ENCODE data around the gene ASPSCR1.

DNA sequence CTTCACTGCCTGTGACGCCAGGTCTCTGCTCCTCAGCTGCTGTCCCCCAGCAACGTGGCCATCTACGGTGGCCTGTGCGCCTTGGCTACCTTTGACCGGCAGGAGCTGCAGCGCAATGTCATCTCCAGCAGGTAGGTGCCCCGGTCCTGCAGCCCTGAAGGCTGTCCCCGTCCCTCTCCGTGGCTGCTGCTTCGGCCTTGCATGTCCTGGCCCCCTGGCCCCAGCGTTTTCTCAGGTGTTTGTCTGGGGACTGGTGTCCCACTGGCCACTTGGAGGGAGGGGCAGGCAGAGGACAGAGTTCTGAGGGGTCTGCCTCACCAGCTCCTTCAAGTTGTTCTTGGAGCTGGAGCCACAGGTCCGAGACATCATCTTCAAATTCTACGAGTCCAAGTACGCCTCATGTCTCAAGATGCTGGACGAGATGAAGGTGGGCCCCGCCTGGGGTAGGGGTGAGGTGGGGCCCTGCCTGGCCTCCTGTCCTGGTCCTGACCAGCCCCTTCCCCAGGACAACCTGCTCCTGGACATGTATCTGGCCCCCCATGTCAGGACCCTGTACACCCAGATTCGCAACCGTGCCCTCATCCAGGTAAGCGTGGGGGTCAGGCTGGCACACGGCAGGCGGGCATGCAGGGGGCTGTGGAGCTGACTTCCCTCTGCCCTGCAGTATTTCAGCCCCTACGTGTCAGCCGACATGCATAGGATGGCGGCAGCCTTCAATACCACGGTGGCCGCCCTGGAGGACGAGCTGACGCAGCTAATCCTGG is 78.7 kb downstream of the ASPSCR1 start:
- TF ChIP-seq ELF4 (CRISPR knock-in tag; IDR thresholded peaks at IDR 0.05; ENCODE audit: low read depth) (no peak), GABPB1 (CRISPR knock-in tag; IDR thresholded peaks at IDR 0.05) (no peak), NFE2L1 (CRISPR knock-in tag; IDR thresholded peaks at IDR 0.05) (no peak)
- TF ChIP-seq, protein P1, sequence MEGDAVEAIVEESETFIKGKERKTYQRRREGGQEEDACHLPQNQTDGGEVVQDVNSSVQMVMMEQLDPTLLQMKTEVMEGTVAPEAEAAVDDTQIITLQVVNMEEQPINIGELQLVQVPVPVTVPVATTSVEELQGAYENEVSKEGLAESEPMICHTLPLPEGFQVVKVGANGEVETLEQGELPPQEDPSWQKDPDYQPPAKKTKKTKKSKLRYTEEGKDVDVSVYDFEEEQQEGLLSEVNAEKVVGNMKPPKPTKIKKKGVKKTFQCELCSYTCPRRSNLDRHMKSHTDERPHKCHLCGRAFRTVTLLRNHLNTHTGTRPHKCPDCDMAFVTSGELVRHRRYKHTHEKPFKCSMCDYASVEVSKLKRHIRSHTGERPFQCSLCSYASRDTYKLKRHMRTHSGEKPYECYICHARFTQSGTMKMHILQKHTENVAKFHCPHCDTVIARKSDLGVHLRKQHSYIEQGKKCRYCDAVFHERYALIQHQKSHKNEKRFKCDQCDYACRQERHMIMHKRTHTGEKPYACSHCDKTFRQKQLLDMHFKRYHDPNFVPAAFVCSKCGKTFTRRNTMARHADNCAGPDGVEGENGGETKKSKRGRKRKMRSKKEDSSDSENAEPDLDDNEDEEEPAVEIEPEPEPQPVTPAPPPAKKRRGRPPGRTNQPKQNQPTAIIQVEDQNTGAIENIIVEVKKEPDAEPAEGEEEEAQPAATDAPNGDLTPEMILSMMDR (IDR thresholded peaks at IDR 0.05), result no peak
- TF ChIP-seq, protein P2, sequence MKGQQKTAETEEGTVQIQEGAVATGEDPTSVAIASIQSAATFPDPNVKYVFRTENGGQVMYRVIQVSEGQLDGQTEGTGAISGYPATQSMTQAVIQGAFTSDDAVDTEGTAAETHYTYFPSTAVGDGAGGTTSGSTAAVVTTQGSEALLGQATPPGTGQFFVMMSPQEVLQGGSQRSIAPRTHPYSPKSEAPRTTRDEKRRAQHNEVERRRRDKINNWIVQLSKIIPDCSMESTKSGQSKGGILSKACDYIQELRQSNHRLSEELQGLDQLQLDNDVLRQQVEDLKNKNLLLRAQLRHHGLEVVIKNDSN (CRISPR knock-in tag; IDR thresholded peaks at IDR 0.05), result no peak
